Activated CD4-positive, alpha-beta T cell treated with anti-CD3 and anti-CD28 coated beads, Interleukin-2, amount 10 ng/mL, durations not matched to agents 24 days and 14 days (primary cell): ENCODE data around the gene CIB4. TPM values are rescaled to one million over a fixed set of nuclear protein-coding genes. Genes with fewer than 3 reads are reported as not detected.

Experiments
- DNase-seq: peaks from one replicate; pipeline ENCODE4 v3.0.0; 2022
- H3K27ac Mint-ChIP-seq: one replicate; pipeline ENCODE4 v1.8.0; 2022; ENCODE audit warnings: mild to moderate bottlenecking, mixed read lengths
- H3K27me3 Mint-ChIP-seq: one replicate; pipeline ENCODE4 v1.8.0; 2022; ENCODE audit warnings: mixed read lengths
- H3K36me3 Mint-ChIP-seq: one replicate; pipeline ENCODE4 v1.8.0; 2022; ENCODE audit warnings: low read depth, mild to moderate bottlenecking, mixed read lengths
- H3K4me1 Mint-ChIP-seq: one replicate; pipeline ENCODE4 v1.8.0; 2021; ENCODE audit warnings: mixed read lengths
- H3K4me3 Mint-ChIP-seq: one replicate; pipeline ENCODE4 v1.8.0; 2022; ENCODE audit warnings: mild to moderate bottlenecking, moderate library complexity, mixed read lengths
- H3K9me3 Mint-ChIP-seq: one replicate; pipeline ENCODE4 v1.8.0; 2021; ENCODE audit warnings: mixed read lengths
- intact Hi-C: fragments of 100-400 bp; cut with micrococcal nuclease; formaldehyde crosslinking; loops from one replicate; pipeline ENCODE4 v1.15.1; 2023
- total RNA-seq: library from RNA; stranded (reverse); gene quantifications from 2 replicates; pipeline ENCODE4 v1.2.3, GENCODE V29; 2022

CIB4 gene
- total RNA-seq, 1 donor from 2014 or later = not detected

DNA sequence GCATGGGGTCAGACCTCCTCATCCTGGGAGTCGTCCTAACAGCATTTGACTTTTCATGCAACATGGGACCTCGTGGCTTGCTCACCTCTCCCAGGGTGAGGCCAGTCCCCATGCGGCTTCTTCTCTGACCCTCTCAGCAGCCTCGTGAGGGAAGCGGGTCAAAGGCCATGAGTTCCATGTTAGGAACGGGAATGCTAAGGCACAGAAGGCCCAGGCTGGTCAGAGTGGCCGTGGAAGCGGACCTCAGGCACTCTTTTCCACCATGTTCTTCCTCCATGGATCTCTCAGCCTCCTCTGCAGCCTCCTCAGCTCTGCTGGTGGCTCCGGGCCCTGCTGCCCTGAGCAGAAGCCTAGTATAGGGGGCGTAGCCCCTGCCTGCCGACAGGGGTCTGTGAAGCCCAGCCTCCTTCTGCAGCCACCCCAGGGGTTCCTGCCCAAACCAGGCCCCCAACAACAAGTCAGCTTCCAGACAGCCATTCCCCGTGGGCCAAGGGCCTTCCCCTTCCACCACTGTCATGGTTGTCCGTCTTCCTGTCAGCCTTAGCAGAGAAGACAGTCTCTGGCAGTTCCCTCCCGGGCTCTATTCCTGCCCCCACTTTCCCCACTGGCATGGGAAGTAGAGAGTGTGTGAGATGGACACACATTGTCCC is 103.2 kb downstream of the CIB4 start:
- intact Hi-C loops = no loop called here
- Mint-ChIP-seq H3K9me3 (no peaks in the 10 kb centered on the region), H3K4me3 (no peak overlapping the region), H3K27me3 (no peaks in the 10 kb centered on the region), H3K27ac (no peak overlapping the region), H3K36me3 (no peaks in the 10 kb centered on the region), H3K4me1 (no peaks in the 10 kb centered on the region)
- no peak for DNase-seq

DNA sequence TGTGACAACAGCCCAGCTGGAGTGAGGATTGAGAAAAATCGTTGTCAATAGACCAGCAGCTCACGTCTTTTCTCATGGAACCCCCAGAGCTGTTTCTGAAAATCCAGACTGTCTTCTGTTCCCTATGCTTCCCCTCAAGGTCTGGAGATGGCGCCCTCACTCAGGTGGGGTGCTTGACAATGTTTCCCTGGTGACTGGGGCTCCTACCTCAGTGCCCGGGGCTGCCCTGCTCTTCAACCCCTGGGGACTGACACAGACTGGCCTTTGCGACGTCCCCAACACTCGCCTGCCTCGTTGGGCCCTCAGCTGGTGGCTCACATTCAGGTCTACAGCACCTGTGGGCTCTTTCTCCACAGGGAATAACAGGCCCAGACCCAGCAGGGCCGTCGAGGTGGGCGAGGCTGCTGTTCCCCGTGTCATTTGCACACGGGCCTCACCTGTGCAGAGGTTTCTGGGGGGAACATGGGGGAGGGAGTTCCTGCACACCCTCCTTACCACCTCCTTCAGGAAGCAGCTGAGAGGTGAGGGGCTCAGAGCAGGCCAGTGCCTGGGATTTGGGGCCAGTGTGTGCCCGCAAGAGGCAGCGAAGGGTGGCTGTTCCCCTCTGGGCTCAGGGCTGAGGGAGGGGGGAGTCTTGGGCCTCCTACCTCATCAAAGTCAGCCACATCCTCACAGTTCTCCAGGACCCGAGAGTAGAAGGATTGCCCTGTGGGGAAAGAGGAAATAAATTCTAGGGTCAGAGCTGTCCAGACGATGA is 103.9 kb downstream of the CIB4 start:
- no peak for DNase-seq
- Mint-ChIP-seq H3K27me3 (no peaks in the 10 kb centered on the region), H3K4me3 (no peak overlapping the region), H3K27ac (no peak overlapping the region), H3K36me3 (no peaks in the 10 kb centered on the region), H3K4me1 (no peaks in the 10 kb centered on the region), H3K9me3 (no peaks in the 10 kb centered on the region)
- intact Hi-C loops = no loop called here

DNA sequence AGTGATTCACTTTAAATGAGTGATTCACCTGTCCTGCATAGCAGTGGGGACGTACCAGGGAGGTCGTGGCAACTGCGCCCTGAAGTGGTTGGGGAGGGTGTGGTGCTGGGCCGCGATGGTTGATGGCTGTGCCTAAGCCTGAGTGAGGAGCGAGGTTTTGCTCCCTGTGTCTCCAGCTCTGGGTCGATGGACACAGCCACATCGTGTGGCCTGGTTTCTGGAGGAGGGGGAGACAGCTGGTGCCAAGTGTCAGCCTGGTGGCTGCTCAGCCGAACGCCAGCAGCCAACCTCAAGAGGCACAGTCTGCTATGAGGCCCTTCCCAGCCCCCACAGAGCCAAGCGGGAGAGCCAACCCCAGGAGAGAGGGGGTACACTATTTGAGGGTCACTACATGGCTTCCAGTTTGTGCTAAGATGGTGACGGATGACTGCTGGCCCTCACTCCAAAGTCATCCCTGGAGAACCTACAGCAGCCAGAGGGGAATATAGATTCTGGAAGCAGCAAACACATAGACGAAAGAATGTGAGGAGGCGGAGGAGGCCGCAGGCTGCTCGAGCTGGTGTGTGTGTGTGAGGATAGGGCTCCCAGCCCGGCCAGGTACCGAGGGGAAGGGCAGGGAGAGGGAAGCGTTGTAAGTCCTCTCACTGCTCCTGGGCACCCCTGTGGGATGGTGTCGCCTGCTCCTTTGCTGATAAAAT is 104.6 kb downstream of the CIB4 start:
- Mint-ChIP-seq H3K27me3 (no peaks in the 10 kb centered on the region), H3K4me1 (no peaks in the 10 kb centered on the region), H3K27ac (no peak overlapping the region), H3K4me3 (no peak overlapping the region), H3K36me3 (no peaks in the 10 kb centered on the region), H3K9me3 (no peaks in the 10 kb centered on the region)
- intact Hi-C loops = no loop called here
- no peak for DNase-seq

DNA sequence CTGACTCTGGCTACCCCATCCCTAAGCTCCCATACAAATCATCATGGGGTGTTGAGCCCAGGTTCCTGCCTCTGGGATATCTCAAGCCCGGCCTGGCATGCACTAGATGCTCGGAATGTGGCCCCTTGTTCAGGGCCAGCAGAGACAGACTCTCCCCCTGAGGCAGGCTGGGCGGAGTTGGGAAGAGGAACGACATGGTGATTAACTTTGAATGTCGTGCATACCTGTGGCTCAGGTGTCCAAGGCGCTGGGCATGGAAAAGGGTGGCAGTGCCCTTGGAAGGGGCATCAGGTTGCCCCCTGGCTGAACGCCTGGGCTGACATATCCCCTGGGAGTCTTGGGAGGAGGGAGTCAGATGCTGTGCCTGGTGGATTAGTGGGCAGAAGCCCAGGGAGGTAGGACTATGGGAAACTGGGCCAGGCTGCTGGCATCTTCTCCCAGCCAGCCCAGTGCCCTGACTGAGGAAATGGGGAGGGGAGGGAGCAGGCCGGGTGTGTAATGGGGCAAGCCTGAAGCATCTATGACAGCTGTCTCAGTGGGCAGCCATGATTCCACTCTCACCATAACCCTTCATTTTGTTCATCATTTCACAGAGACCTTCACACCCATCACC is 105.4 kb downstream of the CIB4 start:
- Mint-ChIP-seq H3K27ac (no peak overlapping the region), H3K27me3 (no peaks in the 10 kb centered on the region), H3K36me3 (no peaks in the 10 kb centered on the region), H3K9me3 (no peaks in the 10 kb centered on the region), H3K4me3 (no peak overlapping the region), H3K4me1 (no peaks in the 10 kb centered on the region)
- DNase-seq = no peak
- intact Hi-C loops = no loop called here

DNA sequence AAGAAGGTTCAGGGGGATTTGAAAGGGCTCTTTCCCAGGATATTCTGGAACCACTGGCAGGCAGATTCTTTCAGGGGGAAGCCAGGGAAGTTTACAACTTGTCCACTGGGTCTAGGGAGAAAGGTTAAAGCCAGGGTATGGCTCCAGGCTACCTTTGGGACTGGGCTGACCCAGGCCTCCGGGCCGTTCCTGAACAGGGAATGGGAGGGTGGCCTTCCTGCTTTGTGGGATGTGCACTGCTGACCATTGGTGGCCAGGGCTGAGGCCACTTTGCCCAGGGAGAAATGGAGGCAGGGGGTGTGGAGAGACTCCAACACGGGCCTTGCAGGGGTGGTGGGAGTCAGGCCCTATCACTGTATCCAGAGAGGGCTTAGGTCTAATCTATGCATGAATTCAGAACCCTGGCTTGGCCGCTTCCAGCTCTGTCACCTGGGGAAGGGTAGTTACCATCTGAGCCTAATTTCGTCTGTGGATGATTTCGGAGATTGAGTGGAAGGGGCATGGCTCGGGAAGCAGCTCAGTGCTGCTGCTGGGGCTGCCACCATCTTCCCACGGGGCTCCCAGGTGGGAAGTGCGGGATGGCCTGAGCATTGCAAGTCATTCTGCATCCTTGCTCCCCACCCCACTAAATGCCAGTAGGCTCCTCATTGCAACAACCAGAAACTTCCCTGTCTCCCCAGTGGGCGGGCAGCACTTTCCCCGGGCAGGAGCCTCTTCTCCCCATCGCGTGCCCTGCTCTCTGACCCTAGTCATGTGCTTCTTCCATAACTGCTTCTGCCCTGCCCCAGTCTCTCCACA is 106.1 kb downstream of the CIB4 start:
- no peak overlapping the region for H3K27ac Mint-ChIP-seq
- no peak overlapping the region for H3K4me3 Mint-ChIP-seq
- no peaks in the 10 kb centered on the region for H3K4me1 Mint-ChIP-seq
- no peak for DNase-seq
- H3K9me3 Mint-ChIP-seq = no peaks in the 10 kb centered on the region
- no peaks in the 10 kb centered on the region for H3K36me3 Mint-ChIP-seq
- intact Hi-C loops = no loop called here
- no peaks in the 10 kb centered on the region for H3K27me3 Mint-ChIP-seq

DNA sequence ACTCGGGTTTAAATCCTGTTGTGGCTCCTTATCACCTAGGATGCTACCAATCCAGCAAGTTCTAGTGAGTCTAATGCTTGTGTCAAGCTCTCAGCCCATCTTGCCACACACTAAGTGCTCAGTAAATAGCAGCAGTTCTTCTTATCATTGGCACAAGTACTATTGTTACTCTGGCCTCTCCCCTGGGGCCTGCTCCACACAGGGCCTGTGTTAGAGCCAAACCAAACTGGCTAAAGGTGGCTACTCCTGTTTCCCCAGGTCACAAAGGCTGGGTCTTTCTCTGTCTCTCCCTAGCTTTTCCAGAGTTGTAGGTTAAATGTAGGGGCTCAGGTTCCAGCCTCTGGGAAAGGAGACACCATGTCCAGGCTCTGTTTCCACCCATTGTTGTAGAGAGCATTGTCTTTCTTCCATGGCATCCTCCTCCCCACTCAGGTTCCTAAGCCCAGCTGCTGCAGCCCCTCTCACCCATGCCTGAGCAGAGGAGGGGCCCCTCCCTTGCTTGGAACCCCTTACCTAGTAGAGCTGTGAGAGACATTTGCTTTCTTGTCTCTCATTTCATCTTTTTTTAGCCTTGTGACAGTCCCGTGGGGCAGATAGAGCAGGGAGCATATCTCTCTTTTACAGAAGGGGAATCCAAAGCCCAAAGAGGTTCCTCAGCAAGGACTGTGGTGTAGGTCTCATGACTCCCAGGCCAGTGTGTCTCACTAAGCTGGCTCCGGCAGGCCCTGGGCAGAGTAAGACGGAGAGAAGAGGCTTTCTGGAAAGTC is 106.9 kb downstream of the CIB4 start:
- no peak overlapping the region for H3K27ac Mint-ChIP-seq
- no peaks in the 10 kb centered on the region for H3K4me1 Mint-ChIP-seq
- no peak overlapping the region for H3K4me3 Mint-ChIP-seq
- no peaks in the 10 kb centered on the region for H3K9me3 Mint-ChIP-seq
- intact Hi-C loops = no loop called here
- no peaks in the 10 kb centered on the region for H3K36me3 Mint-ChIP-seq
- DNase-seq = no peak
- no peaks in the 10 kb centered on the region for H3K27me3 Mint-ChIP-seq

DNA sequence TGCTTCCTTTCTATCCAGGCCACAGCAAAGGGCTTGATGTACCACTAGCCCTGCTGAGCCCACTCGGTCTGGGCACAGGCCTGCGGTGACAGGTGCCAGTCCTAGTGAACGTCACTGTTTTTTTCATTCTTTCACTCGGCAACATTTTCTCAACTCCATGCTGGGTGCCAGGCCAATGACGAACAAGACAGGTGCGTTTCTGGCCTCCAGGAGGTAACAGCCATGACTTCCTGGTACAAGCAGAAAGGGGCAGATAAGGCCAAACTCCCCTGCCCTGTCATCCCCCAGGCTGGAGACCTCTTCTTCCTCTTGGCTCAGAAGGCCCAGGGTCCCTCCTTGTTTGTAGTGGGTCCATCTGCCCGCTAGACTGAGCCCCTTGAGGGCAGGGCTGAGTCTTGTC is 107.5 kb downstream of the CIB4 start:
- Mint-ChIP-seq H3K27me3 (no peaks in the 10 kb centered on the region), H3K4me1 (no peaks in the 10 kb centered on the region), H3K9me3 (no peaks in the 10 kb centered on the region), H3K27ac (no peak overlapping the region), H3K4me3 (no peak overlapping the region), H3K36me3 (no peaks in the 10 kb centered on the region)
- no peak for DNase-seq
- intact Hi-C loops = no loop called here

DNA sequence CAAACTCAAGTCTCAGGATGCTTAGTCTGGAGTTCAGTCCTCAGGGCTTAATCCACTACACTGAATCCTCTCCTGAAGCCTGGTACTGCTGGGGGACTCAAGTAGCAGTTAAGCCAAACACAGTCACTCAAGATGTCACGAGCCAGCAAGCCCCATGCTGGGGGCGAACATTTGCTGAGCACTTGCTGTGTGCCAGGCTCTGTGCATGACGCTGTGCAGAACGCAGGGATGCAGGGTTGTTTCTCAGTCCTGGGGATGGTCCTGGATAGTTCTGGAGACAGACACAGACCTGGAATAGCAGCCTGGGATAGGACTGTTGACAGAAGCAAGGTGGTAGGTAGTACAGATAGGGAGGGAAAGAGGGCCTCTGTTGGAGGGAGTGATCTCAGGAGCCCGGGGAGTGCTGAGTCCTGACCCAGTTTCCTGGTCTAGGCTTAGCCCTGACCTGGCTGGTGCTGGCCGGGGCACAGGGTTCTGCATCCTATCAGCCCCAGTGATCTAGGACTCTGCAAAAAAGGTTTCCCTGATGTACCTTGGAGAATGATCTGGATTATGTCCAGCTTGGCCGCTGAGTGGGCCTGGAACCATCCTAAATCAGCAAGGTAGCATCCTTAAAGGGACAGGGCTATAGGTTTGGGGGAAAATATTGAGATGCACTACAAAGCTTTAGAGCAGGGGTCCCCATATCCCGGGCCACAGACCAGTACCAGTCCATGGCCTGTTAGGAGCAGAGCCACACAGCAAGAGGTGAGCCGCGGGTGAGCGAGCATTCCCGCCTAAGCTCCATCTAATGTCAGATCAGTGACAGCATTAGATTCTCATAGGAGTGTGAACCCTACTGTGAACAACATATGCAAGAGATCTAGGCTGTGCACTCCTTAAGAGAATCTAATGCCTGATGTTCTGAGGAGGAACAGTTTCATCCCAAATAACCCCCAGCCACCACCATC is 108.6 kb downstream of the CIB4 start:
- no peaks in the 10 kb centered on the region for H3K36me3 Mint-ChIP-seq
- no peaks in the 10 kb centered on the region for H3K9me3 Mint-ChIP-seq
- H3K27ac Mint-ChIP-seq = no peak overlapping the region
- H3K4me1 Mint-ChIP-seq = no peaks in the 10 kb centered on the region
- H3K27me3 Mint-ChIP-seq = no peaks in the 10 kb centered on the region
- intact Hi-C loops = no loop called here
- DNase-seq = no peak
- no peak overlapping the region for H3K4me3 Mint-ChIP-seq

Other genes with a start within 250 kb of the CIB4 start
- not detected in 2 replicates for gene DRC1, start 239.4 kb downstream of the CIB4 start, total RNA-seq
- gene OTOF, start 163.2 kb downstream of the CIB4 start, total RNA-seq = 6.8 and 7.2 TPM in 2 replicates
- not detected in 2 replicates for gene KCNK3, start 51.4 kb upstream of the CIB4 start, total RNA-seq
- gene SLC35F6, start 122.9 kb upstream of the CIB4 start, total RNA-seq = 10.5 and 11.5 TPM in 2 replicates
- gene CENPA, start 144.7 kb upstream of the CIB4 start, total RNA-seq = 21.8 and 23.6 TPM in 2 replicates
- gene DPYSL5, start 206.8 kb upstream of the CIB4 start, total RNA-seq = not detected in 2 replicates